GM12891 (cell line): ENCODE data around the gene CLMP.

Experiments used
- POLR2A ChIP-seq: IDR thresholded peaks from 2 replicates; pipeline ENCODE4 v1.6.1; 2011; ENCODE audit warnings: low read depth, low read length, control low read depth
- POLR2AphosphoS5 ChIP-seq: IDR thresholded peaks from 2 replicates; pipeline ENCODE4 v1.6.1; 2011; ENCODE audit warnings: low read depth, low read length, control low read depth
- TAF1 ChIP-seq: IDR thresholded peaks from 2 replicates; pipeline ENCODE4 v1.6.1; 2011; ENCODE audit warnings: low read depth, low read length, control low read depth

DNA sequence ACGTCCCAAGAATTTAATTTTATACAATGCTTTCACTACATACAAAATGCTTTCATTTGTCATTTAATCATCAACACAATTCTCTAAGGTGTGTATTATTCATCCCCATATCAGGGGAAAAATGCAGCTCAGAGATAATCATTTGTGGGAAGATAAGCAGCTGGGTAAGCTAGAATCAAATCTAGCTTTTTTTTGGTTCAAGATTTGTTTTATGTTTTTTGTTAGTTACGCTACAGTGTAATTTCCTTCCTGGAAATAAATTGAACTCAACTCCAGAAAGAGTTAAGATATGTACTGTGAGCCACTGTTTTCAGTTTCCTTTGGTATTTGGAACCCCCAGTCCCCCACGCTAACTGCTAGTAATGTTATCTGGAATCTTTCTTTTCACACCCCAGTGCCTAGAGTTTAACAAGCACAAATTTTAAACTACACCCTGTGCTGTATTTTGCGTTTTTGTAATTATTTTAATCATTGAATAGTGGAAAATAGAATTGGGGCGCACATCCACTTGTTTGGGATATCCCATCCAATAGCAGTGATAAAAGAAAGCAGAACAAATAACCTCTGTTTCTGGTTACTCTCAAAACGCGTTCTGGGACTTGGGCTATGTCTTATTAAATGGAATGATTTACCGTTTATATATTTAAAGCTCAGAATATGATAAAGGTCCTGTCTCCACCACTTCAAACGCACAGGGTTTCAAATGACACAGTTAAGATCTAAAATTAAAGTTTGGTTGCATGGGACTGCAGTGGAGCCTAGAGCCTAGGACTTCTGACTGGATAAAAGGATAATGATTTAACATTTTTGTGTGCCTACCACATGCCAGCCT lies 131.0 kb downstream of the CLMP start:
- TF ChIP-seq POLR2AphosphoS5 (no peak), POLR2A (no peak), TAF1 (no peak)
